ENCODE measurements around the gene DHRS13.
"Not testable (repeated sequence)": the region's sequence is repeated elsewhere in the genome, so short reads cannot be mapped to it uniquely, and the experiment has no call there.

The DHRS13 gene

GRCh38 chr17:28881533-28882056, 21.3 kb downstream of the DHRS13 start:
- DNase-seq: no peak

DNA sequence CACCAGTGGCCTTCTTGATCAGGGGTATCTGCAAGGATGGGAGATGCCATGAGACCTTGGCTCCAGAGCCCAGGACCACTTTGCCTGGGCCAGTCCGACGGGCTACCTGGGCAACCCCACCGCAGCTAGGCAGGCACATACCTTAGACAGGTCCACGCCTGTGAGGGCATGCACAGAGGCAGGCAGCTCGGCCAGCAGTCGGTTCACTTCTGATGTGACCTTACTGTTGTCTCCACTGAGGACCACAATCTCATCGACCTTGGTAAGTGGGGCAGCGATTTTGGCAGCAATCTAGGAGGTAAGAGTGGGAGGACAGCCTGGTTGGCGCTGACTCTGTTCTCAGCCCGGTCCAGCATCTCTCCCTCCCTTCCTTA, 22.3 kb downstream of the DHRS13 start:
- DNase-seq: no peak

- DNase-seq: no peak
Observed at GRCh38 chr17:28879886-28880571, 22.9 kb downstream of the DHRS13 start.

GRCh38 chr17:28878981-28879380, 23.9 kb downstream of the DHRS13 start:
- DNase-seq: no peak

DNA sequence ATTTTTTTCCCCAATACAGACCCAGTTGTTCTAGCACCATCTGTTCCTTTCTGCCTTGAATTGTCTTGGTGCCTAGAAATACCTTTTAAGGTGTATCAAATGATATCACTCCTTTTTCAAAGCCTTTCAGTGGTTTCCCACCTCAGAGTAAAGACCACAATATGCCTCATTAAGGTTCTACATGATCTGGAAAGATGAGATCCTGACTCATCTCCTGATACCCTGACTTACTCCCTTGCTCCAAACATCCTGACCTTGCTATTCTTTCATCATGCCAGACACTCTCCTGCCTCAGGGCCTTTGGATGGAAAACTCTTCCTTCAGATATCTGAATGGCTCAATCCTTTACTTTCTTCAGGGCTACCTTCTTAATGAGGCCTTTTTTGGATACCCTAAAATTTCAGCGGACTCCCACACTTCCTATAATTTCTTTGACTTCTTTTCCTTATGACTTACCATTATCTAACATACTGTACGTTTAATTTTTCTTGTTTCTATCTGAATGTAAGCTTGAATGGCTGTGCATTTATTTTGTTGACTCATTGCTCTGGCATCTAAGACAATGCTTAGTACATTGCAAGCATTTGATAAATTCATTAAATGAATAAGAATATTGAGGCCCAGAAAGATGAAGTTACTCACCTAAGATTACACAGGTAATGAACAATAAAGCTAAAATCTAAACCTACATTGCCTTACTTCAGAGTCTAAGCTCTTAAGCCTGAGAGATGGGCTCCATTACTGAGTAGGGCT, 24.5 kb downstream of the DHRS13 start:
- no peak for DNase-seq

DNA sequence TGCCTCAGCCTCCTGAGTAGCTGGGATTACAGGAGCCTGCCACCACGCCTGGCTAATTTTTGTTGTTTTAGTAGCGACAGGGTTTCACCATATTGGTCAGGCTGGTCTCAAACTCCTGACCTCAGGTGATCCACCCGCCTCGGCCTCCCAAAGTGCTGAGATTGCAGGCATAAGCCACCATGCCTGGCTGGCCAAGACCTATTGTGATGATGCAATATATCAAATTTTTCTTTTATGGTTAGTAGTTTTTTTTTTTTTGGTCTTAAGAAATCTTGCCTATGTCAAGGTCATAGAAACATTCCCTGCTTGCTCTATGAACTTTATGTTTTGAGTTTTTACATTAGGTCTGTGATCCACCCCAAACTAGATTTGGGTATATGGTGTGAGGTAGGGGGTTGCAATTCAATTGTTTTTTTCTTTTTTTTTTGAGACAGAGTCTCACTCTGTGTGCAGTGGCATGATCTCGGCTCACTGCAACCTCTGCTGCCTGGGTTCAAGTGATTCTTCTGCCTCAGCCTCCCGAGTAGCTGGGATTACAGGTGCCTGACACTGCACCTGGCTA, 25.6 kb downstream of the DHRS13 start:
- not testable (repeated sequence) for DNase-seq

DNA sequence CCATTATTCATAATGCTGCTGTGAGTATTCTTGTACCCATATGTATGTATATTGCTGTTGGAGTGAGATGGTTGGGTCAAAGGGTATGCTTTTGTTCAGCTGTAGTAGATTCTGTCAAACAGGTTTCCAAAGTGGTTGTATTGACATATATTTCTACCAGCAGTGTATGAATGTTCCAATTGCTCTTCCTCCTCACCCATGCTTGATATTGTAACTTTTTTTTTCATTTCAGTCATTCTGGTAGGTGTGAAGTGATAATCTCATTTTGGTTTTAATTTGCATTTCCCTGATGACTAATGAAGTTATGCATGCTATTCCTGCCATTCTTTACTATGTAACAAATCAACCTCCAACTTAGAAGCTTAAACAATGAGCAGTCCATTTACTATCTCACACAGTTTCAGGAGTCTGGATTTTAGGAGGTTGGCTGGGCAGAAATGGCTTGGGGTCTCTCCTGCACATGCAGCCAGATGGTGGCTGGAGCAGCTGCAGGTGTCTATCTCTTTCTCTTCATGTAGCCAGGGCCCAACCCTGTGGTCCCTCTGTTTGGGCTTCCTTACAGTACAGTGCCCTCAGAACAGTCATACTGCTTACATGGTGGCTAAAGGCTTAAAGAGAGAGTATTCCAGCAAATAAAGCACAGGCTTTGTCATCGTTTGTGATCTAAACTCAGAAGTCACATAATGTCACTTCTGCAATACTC, 26.9 kb downstream of the DHRS13 start:
- no peak for DNase-seq

GRCh38 chr17:28874750-28875149, 28.1 kb downstream of the DHRS13 start:
- no peak for DNase-seq

DNA sequence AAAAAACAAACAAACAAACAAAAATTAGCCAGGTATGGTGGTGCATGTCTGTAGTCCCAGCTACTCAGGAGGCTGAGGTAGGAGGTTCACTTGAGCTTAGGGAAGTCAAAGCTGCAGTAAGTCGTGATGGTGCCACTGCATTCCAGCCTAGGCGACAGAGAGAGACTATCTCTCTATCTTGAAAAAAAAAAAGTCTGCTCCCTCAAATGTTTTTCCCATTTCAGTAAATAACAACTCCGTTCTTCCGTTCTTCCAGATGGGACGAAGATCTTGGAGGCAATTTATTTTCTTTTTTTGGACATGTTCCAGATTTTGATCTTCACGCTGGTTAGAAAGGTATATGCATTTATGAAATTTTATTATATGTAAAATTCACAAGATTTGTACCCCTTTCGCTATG, 29.0 kb downstream of the DHRS13 start:
- DNase-seq: no peak

DNA sequence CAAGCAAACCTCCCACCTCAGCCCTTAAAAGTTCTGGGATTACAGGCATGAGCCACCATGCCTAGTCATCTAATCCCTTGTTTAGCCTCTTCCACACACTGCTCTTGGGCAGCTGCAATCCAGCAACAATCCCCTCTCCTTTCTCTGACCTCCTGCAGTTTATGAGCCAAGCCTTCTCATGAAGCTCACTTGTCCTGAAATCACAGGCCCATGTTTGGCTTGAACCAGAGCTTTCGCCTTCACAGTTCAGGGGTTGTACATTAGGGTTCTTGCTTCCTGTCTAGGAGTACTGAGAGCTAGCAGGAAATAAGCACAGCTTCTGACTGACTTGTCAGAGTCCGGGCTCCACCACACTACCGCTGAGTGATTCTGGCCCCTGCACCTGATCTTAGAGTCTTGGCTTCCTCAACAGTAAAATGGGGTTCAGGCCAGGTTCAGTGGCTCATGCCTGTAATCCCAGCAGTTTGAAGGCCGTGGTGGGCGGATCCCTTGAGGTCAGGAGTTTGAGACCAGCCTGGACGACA, 31.8 kb downstream of the DHRS13 start:
- no peak for DNase-seq

DNA sequence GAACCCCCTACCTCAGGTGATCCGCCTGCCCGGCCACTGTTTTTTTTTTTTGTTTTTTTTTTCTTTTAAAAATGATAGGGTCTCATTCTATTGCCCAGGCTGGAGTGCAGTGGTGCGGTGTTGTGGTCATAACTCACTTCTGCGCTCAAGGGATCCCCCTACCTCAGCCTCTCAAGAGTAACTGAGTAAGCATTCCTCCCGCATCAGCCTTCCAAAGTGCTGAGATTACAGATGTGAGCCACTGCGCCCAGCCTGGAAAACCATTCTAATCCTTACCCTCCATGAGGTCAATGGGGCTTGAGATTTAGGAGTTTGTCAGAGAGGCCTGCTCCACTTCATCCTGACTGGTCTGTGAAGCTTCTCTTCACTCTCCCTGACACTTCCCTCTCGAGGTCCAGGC, 35.6 kb downstream of the DHRS13 start:
- no peak for DNase-seq

DNA sequence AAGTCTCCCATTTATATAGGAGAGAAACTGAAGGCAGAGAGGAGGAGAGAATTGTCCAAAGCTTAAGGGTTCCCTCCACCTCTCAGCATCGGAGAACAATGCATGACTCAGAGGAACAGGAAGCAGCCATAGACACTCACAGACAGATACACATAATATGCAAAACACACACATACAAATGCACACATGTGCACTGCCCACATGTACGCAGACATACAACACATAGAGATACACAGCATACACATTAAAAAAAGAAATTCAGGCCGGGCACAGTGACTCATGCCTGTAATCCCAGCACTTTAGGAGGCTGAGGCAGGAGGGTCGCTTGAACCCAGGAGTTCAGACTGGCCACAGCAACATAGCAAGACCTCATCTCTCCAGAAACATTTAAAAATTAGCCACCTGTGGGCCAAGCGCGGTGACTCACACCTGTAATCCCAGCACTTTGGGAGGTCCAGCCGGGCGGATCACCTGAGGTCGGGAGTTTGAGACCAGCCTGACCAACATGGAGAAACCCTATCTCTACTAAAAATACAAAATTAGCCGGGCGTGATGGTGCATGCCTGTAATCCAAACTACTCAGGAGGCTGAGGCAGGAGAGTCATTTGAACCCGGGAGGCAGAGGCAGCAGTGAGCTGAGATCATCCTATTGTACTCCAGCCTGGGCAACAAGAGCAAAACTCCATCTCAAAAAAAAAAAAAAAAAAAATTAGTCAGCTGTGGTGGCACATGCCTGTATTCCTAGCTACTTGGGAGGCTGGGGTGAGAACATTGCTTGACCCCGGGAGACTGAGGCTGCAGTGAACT, 36.7 kb downstream of the DHRS13 start:
- no peak for DNase-seq

DNA sequence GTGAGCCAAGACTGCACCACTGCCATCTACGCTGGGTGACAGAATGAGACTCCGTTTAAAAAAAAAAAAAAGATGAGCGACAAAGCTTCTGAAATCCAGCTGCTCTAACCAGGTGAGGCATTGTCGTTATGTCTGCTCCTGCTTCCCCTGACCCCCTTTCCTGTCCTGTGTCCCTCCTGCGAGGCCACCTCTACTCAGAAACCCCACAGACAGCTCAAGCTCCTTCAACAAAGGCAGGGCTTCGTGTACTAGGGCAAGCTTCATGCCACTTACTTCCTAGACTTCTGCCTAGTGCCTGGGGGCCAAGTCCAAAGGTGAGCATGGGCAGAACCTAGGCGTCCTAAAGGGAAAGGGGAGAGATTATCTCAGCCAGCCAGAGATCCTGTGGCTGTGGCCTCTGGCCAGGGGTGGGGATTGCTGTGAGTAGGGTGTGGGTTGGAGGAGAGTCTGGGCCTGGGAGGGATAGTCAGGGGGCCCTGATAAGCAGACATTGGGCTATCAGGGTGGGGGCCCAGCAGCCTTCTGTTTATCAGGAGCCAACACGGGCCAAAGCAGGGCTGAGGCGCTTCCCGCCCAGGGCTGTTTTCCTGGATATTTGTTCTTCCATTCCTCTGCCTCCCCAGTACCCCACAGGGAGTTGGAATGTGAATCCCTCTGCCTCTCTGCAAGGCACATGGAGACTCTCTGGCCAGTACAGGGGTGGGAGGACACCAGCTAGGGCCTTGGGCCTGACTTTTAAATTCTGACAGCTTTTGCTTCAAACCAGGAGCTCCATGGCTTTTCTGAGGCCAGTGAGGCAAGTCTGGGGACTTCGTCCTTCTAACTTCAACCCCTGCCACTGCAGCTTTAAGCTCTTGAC, 37.7 kb downstream of the DHRS13 start:
- DNase-seq: no peak

- no peak for DNase-seq
Observed at GRCh38 chr17:28863953-28864352, 38.9 kb downstream of the DHRS13 start.

DNA sequence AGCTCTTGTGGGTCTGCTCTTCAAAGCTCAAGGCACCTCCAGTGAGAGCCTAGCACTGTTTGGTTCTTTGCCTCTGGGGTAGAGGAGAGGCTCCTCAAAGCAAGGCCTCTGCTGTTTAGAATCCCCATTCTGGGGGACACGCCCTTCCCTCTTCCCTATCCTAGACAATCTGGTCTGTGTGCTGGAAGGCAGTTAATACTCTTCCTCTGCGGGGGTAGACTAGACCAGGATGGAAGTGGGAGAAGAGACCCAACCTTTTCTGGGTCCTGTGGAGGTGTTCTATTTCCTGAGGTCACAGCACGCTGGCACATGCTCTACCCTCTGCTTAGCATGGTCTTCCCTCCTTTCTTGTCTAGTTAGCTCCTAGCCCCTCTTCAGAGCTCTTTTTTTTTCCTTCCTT, 40.3 kb downstream of the DHRS13 start:
- no peak for DNase-seq

GRCh38 chr17:28861393-28862203, 41.3 kb downstream of the DHRS13 start:
- DNase-seq: no peak

DNA sequence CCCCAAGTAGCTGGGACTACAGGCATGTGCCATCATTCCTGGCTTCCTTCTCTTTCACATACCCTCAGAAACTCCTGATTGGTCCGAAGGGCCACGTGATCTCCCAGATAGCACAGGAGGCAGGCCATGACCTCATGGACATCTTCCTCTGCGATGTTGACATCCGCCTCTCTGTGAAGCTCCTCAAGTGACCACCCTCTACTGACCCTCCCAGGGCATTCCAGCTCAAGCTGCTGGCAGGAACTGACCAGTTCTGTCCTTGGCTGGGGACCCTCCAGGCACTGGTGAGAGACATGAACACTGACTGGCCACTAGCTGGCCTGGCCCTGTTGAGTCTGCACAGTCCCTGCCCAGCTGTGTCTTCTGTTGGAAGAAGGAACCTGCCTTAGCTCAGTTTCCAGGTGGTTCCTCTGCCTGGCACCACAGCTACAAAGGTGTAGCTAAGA, 42.5 kb downstream of the DHRS13 start:
- no peak for DNase-seq

- no peak for DNase-seq
Observed at GRCh38 chr17:28858801-28859355, 44.0 kb downstream of the DHRS13 start.

DNA sequence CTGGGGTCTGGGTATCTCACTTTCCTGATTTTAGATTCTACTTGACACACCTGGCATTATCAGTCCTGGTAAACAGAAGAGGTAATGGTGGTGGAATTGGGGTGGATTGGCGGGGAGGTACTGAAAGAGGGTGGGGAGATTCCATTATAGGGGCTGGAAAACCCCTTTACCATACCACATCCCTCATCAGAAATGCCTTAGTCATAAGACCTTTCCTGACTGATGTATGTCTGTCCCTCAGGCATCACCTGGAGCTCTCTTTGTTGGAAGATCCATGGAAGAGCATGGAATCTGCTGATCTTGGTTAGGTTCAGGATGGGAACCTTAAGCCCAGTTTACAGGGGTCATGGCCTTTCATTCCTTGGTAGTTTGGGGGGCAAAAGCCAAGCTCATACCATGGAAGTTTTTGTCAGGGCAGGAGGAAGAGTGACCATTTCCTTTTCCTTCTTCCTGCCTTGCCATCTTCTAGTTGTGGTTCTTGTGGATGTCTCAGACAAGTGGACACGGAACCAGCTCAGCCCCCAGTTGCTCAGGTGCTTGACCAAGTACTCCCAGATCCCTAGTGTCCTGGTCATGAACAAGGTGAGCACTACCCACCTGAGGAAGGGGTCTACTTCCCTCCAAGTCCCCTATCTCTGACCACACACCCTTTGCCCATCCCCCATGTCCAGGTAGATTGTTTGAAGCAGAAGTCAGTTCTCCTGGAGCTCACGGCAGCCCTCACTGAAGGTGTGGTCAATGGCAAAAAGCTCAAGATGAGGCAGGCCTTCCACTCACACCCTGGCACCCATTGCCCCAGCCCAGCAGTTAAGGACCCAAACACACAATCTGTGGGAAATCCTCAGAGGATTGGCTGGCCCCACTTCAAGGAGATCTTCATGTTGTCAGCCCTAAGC, 44.7 kb downstream of the DHRS13 start:
- DNase-seq: no peak

Data from GF-D8 (cell line).